Fibroblast of lung (primary cell): ENCODE data around the gene MYO5B.

Experiments used
- EZH2 ChIP-seq: IDR thresholded peaks from 2 replicates; pipeline ENCODE4 v1.5.1; 2012; ENCODE audit warnings: low read length, control low read depth, mild to moderate bottlenecking; ENCODE audit errors: missing control alignments
- TF ChIP-seq, protein P1 (sequence below), 2 donors: IDR thresholded peaks in 1 of 2; conservative IDR thresholded peaks in 1 of 2; 1 replicate in 1 of 2; 2 replicates in 1 of 2; pipeline ENCODE4 v1.5.1; 2011 to 2012; ENCODE audit warnings: low read length in 2 of 2, control low read depth in 1 of 2, inconsistent platforms in 1 of 2, low read depth in 1 of 2, mild to moderate bottlenecking in 1 of 2

DNA sequence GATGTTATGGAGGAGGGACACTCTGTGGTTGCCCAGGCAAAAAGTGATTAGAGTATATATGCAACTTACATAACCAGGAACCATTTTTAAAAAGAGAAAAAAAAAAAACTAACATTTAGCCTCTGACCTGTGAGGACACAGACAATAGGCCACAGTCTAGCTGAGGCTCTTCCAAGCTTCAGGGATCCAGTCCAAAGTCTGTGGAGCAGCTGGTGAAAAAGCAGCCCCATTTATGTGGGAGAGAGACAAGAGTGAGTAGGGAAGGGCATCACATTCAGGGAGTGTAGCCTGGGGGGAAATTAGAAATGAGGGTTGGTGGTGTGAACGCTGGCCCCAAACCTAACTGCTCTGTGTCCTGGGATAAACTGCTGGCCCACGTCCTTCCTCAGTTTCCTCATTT, 122.8 kb downstream of the MYO5B start:
- TF ChIP-seq, protein P1, sequence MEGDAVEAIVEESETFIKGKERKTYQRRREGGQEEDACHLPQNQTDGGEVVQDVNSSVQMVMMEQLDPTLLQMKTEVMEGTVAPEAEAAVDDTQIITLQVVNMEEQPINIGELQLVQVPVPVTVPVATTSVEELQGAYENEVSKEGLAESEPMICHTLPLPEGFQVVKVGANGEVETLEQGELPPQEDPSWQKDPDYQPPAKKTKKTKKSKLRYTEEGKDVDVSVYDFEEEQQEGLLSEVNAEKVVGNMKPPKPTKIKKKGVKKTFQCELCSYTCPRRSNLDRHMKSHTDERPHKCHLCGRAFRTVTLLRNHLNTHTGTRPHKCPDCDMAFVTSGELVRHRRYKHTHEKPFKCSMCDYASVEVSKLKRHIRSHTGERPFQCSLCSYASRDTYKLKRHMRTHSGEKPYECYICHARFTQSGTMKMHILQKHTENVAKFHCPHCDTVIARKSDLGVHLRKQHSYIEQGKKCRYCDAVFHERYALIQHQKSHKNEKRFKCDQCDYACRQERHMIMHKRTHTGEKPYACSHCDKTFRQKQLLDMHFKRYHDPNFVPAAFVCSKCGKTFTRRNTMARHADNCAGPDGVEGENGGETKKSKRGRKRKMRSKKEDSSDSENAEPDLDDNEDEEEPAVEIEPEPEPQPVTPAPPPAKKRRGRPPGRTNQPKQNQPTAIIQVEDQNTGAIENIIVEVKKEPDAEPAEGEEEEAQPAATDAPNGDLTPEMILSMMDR (conservative IDR thresholded peaks at IDR 0.05 in 1 of 2, IDR thresholded peaks at IDR 0.05 in 1 of 2; ENCODE audit: low read depth in 1 of 2, low read length in 2 of 2): no peak
- no peak for TF ChIP-seq EZH2
